Activated naive CD4-positive, alpha-beta T cell treated with anti-CD3 and anti-CD28 coated beads, Interleukin-2, amount 50 U/mL, for 72 hours (primary cell): ENCODE measurements around the gene CEP164. TPM values are rescaled to one million over a fixed set of nuclear protein-coding genes. Genes with fewer than 3 reads are reported as not detected.

Experiments used
- ATAC-seq, 2 donors: fragments of 150-1000 bp; cut with Tn5 transposase; 2 replicates each; pipeline ENCODE4 v1.10.0; 2021; ENCODE audit warnings: mild to moderate bottlenecking in 2 of 2, moderate library complexity in 2 of 2
- DNase-seq, 2 donors: peaks; one replicate each; pipeline ENCODE4 v3.0.0; 2021 to 2022; ENCODE audit warnings: low spot score in 2 of 2
- H3K27ac Mint-ChIP-seq, 2 donors: one replicate each; pipeline ENCODE4 v1.8.0; 2022; ENCODE audit warnings: mild to moderate bottlenecking in 2 of 2, mixed read lengths in 2 of 2
- H3K36me3 Mint-ChIP-seq, 2 donors: one replicate each; pipeline ENCODE4 v1.8.0; 2022; ENCODE audit warnings: mixed read lengths in 2 of 2
- H3K9me3 Mint-ChIP-seq, 2 donors: one replicate each; pipeline ENCODE4 v1.8.0; 2022; ENCODE audit warnings: mixed read lengths in 2 of 2
- total RNA-seq, 2 donors: library from RNA; stranded (reverse); gene quantifications; one replicate each; pipeline ENCODE4 v1.2.3, GENCODE V29; 2022

CEP164 gene
- total RNA-seq, 2 donors from 2014 or later, result 20.1 to 30.1 TPM

DNA sequence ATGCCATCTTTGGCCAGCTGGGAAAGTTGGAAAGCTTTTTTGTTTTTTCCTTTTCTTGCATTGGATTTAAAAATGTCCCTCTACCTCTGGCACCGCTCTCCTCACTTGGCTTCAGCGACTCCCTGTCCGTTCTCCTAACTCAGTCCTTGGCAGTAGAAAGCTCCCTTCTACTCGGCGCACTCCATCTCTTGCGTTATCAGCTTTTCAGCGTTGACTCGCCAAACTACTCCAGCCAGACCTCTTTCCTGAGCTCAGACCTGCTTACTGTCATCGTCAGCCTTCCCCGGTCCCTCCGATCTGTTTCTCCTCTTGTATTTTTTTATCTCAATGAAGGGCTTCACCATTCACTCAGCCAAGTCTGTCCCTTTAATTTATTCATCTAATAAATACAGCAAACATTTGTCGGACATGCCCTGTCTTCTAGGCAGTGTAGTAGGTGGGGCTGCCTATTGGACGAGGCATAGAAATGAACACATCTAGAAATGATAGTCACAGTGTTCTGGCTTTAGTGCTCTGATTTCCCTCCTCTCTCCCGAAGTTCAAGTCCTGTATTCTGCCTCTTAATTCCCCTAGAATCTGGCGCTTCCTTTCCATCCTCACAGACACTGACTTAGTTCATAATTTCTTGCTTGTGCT, 839 bp downstream of the CEP164 start:
- peak in 1 of 2 donors; percentile 1 for ATAC-seq
- H3K36me3 Mint-ChIP-seq, result no peaks in the 10 kb centered on the region
- no peak for DNase-seq
- H3K9me3 Mint-ChIP-seq, result no peaks in the 10 kb centered on the region
- no peak overlapping the region for H3K27ac Mint-ChIP-seq

DNA sequence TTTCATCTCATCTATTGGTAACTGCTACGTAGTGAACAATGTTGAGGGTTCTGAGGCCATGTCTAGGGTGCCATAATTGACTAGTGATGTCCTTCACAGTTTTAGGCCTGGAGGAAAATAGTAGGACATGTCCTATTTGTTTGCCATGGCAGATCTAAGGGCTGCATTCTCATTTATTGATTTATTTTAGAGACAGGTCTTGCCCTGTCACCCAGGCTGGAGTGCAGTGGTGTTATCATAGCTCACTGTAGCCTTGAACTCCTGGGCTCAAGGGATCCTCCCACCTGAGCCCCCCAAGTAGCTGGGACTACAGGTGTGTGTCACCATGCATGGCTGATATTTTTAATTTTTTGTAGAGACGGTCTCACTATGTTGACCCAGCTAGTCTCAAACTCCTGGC, 5.2 kb downstream of the CEP164 start:
- peak in 1 of 2 donors; percentile 16 for DNase-seq
- ATAC-seq, result no peak
- no peaks in the 10 kb centered on the region for H3K9me3 Mint-ChIP-seq
- peak overlapping the region in 1 of 2 donors; percentile 45 for H3K27ac Mint-ChIP-seq
- H3K36me3 Mint-ChIP-seq, result no peaks in the 10 kb centered on the region

DNA sequence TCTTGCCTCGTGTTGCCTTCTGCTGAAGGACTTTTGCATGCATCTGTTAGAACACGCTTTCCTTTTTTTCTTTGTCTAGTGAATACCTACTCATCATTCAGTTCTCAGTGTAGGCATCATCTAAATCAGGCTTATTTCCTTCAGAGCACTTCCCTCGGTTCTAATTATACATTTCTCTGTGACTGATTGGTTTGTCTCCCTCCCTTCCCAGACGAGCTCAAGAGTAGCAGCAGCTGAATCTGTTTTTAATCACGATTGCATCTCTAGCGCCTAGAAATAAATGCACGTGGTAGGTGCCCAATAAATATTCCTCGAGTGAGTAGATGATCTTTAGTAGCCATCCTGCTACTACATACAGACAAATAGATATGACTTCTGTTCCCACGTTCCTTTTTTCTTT, 6.3 kb downstream of the CEP164 start:
- DNase-seq, result no peak
- Mint-ChIP-seq H3K36me3 (no peaks in the 10 kb centered on the region), H3K9me3 (no peaks in the 10 kb centered on the region), H3K27ac (no peak overlapping the region)
- ATAC-seq, result no peak

DNA sequence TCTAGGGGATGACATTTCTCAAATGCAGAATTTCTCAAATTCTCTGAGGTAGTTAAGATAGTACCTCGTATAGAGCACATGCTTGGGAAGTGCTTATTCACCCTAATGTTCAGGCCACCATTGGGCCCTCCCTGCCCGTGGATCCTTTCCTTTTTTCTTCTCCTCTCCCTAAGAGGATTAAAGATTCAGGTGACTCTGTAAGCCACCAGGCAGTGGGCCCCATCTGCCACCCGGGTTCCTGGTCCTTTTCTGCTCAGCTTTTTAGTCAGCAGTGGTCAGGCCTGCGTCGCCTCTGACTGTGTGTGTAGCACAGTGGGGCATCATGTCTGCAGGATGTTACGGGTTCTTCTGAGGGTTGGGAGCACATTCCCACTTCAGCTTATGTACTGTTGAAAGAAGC, 7.2 kb downstream of the CEP164 start:
- ATAC-seq, result no peak
- H3K27ac Mint-ChIP-seq, result no peak overlapping the region
- no peaks in the 10 kb centered on the region for H3K36me3 Mint-ChIP-seq
- DNase-seq, result peak in 1 of 2 donors; percentile 49
- no peaks in the 10 kb centered on the region for H3K9me3 Mint-ChIP-seq

DNA sequence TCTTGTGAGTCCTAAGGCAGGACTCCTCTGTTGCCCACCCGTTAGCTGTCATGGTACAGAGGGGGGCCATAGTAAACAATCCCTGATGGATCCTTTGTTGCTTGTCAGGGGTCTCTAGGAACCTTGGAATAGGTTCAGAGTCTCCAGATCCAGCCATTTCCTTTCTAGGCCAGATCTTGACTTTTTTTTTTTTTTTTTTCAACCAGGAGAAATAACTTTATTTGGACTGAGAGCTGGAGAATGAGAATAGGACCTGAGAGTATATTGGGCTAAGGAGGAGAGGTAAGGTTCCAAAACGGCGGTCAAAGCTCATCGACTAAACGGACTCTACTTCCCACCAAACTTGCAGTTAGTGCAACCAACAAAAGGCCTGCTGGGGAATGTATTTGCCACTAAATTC, 7.7 kb downstream of the CEP164 start:
- no peak for ATAC-seq
- no peak for DNase-seq
- Mint-ChIP-seq H3K9me3 (no peaks in the 10 kb centered on the region), H3K36me3 (peaks cover 0 to 3% of the 10 kb centered on the region in 2 donors), H3K27ac (no peak overlapping the region)

DNA sequence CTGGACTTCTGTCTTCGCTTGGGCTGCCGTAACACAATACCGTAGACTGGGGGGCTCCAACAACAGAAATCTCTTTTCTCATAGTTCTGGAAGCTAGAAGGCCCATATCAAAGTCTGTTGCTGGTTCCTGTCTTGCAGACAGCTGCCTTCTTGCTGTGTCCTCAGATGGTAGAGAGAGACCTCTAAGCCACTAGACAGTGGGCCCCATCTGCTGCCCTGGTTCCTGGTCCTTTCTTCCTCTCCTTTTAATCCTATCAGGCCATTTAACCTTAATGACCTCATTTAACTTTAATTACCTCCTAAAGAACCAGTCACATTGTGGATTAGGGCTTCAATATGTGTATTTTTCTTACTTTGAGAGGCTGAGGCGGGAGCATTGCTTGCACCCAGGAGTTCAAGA, 9.4 kb downstream of the CEP164 start:
- Mint-ChIP-seq H3K9me3 (no peaks in the 10 kb centered on the region), H3K36me3 (peaks cover 4 to 9% of the 10 kb centered on the region in 2 donors), H3K27ac (no peak overlapping the region)
- no peak for ATAC-seq
- peak in 1 of 2 donors; percentile 3 for DNase-seq

DNA sequence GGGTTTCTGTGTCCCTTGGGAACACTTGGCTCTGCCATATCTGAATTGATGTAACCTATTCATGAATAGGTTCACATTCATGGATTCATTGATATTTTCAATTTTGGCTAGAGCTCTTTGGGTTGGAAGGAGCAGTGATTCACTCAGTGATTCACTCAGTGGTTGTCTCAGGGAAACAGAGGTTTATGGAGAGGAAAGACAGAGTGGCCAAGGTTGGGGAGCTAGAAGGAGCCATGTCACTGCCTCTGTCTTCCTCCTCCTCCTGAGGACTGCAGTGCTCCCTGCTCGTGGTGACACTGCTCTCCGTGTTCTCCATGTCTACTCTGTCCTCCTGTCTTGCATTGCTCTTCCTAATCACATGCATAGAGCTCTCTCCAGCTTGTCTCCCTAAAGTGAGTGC, 17.4 kb downstream of the CEP164 start:
- H3K36me3 Mint-ChIP-seq, result peaks cover 4 to 9% of the 10 kb centered on the region in 2 donors
- no peak for ATAC-seq
- no peak overlapping the region for H3K27ac Mint-ChIP-seq
- no peak for DNase-seq
- H3K9me3 Mint-ChIP-seq, result no peaks in the 10 kb centered on the region

DNA sequence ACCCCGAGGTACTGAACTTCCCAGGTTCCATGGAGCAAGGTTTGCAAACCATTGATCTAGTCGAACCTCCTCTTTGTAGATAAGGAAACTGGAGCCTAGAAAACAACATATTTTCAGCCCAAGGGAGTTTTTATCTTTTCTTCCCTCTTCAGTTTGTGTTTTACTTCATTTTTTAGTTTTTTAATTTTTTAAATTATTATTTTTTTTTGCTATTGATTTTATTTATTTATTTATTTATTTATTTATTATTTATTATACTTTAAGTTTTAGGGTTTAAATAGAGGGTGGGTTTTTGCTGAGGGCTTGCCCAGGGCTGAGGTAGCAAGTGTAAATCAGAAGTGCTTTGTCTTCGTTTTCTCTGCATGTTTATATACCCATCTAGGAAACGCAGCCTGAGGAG, 26.9 kb downstream of the CEP164 start:
- Mint-ChIP-seq H3K27ac (no peak overlapping the region), H3K36me3 (peaks cover 0 to 7% of the 10 kb centered on the region in 2 donors), H3K9me3 (no peaks in the 10 kb centered on the region)
- DNase-seq (no peak), ATAC-seq (no peak)

DNA sequence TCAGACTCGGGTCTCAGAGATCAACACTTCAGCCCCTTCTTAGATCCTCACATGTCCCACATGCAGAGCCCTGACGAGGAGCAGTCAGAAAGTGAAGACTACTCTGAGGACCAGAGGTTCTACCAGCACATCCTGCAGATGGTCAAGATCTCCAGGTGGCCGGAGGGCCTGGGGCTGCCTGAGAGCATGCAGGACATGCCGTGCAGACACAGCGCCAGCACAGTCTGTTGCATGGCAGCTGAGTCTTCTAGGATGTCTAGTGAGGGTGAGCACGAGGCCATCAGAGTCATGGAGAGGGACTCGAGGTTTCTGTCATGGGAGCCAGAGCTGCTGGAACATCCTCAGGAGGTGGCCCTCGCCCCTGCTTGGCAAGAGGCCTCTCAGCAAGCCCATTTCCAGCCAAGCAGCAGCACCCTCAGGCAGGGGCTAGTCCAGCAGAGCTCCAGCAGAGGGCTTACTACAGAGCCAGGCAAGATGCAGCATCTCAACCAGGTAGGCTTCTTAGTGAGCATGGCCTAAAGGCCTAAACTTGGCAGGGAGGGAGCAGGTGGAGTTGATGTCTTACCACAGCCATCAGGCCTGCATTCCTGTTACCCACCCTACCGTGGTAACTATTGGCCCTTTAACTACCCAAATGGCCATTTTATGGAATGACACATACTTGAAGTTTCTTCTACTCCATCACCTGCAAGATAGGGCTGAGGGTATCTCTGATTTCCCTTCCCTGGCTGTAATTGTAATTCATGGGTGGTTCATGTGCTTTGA, 28.7 kb downstream of the CEP164 start:
- Mint-ChIP-seq H3K27ac (no peak overlapping the region), H3K36me3 (peaks cover 0 to 17% of the 10 kb centered on the region in 2 donors), H3K9me3 (no peaks in the 10 kb centered on the region)
- DNase-seq, result no peak
- ATAC-seq, result no peak

DNA sequence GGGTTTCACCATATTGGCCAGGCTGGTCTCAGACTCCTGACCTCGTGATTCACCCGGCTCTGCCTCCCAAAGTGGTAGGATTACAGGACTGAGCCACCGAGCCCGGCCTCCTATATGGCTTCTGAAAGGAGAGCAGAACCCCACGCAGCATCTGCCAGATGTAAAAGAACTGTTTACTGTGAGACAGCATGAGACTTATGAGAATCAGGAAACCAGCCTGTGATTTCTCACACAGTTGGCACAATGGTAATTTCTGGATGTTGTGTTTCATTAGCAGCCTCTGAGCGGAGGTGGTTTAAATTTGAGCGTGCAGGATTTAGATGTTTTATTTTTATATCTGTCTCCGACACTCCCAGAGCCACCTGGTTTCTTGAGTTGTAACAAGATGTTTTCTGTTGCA, 33.8 kb downstream of the CEP164 start:
- Mint-ChIP-seq H3K36me3 (peaks cover 0 to 22% of the 10 kb centered on the region in 2 donors), H3K27ac (no peak overlapping the region), H3K9me3 (no peaks in the 10 kb centered on the region)
- DNase-seq (no peak), ATAC-seq (no peak)

DNA sequence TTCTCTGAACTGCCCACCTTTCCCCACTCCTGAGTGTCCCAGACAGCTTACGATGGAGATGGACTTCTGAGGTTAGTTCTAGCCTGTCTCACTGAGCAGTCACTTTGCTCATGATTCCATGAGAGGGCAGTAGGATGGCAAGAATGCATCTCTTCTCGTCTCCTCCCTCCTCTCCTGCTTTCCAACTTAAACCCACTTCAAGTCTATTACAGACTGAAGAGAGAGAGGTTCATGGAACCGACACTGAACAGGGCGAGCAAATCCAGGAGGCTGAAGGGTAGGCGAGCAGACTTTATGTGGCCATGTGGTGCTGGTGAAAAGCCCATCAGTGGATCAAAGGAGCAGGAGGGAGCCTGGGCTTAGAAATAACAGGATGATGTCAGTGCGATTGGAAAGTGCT, 38.6 kb downstream of the CEP164 start:
- no peak for ATAC-seq
- DNase-seq, result no peak
- Mint-ChIP-seq H3K36me3 (peaks cover 0 to 10% of the 10 kb centered on the region in 2 donors), H3K9me3 (no peaks in the 10 kb centered on the region), H3K27ac (no peak overlapping the region)

DNA sequence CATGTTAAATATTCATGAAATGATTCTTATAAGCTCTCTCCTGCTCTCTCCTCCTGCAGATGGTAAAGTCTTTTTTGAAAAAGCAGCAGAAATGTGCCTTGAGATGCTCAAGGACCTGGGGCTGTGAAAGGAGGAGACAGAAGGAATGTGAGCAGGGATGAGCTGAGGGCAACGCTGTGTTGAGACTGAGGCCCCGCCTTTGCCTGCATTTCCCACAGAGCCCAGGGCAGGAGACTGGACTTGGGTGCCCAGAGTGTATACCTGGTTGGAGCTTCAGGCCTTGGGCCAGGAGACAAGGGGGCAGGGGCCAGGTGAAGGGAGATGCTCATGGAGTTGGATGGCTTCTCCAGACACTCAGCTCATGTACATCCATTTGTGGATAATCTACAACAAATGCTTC, 39.2 kb downstream of the CEP164 start:
- Mint-ChIP-seq H3K27ac (no peak overlapping the region), H3K36me3 (peaks cover 0 to 7% of the 10 kb centered on the region in 2 donors), H3K9me3 (no peaks in the 10 kb centered on the region)
- ATAC-seq (no peak), DNase-seq (no peak)

DNA sequence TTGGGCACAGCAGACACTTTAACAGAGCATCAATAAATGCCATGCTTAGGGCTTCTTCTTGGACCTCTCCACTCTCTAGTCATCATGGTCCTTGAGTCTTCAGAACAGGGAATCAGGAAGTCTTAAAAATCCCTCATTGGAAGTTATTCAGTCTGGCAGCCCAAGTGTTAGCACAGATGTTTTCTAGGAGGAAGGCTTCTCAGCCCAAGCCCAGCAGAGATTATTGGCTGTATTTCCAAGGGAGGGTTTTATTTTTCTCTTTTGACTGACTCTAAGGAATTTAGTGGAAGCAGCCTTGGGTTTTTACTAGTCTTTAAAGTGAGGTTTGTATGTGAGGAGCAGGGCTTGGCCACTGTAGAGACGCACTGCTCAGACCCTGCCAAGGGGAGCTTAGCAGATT, 41.9 kb downstream of the CEP164 start:
- ATAC-seq, result no peak

DNA sequence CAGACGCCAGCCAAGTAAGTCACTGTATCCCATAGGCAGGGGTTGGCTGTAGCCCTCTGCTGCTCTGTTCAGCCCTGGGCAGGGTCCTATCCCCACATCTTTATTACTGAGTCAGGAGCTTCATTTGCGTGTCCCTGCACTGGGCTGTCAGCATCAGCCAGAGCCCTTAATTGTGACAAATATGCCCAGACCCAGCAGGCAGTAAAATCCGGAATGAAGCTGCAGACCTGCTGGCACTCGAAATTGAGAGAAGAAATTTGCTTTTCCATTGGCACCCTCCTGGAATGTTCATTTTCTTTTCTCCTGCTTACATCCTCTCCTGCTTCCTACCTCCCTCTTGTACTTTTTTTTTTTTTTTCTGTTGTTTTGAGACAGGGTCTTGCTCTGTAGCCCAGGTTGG, 43.8 kb downstream of the CEP164 start:
- H3K27ac Mint-ChIP-seq, result peak overlapping the region; percentile 40 to 75
- DNase-seq (no peak), ATAC-seq (no peak)
- no peaks in the 10 kb centered on the region for H3K9me3 Mint-ChIP-seq
- H3K36me3 Mint-ChIP-seq, result no peaks in the 10 kb centered on the region

More for the DNA sequence above, 41.9 kb downstream of the CEP164 start:
- Mint-ChIP-seq H3K36me3 (no peaks in the 10 kb centered on the region), H3K9me3 (no peaks in the 10 kb centered on the region), H3K27ac (no peak overlapping the region)
- no peak for DNase-seq

DNA sequence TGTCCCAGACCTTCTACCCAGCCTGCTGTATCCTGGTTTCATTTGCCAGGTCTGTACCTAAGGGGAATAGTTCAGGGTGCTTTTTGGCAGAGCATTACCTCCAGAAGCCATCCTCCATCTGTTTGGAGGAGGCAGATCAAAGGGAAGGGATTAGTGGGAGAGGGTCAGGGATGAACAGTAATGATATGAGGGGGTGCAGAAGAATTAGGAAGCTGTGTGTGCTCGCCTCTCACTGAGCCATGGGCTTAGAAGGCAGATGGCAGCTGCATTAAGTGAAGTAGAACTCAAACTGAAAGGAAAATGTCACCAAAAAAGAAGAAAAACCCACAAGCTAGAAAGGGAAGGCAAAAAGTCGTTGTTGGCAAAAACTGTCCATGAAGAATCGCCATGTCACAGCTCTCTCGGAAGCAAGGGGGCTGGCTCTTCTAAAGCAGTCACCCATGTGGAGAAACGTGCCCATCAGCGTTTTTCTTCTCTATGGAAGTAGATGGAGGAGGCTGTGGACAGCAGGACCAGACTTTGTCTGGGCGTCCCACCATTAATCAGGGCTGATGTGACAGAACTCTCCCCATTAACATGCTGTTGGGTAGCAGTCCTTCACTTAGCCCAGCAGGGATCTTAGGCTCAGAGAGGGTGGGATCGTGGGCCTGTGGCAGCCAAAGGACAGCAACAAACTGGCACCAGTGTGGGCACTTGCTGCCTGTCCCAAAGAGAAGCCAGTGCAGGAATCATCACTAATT, 46.8 kb downstream of the CEP164 start:
- H3K27ac Mint-ChIP-seq, result peak overlapping the region in 1 of 2 donors; percentile 15
- H3K9me3 Mint-ChIP-seq, result no peaks in the 10 kb centered on the region
- ATAC-seq (no peak), DNase-seq (no peak)
- H3K36me3 Mint-ChIP-seq, result no peaks in the 10 kb centered on the region

DNA sequence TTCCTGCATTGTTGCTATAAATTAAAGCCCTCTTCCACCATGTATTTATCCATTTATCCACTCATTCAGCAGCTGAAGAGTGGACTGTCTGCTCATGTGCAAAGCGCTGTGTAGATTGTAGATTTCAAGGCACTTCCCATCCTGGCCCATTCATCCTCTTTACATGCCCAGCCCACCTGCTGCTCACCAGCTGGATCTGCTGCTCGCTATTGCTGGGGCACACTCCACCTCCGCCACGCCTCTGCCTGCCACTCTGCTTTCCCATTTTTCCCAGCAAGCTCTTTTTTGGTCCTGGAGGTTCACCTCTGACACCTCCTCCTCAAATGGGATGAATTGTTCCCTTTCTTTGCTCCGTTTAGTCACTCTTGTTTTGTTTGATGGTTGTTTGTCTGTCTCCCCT, 48.3 kb downstream of the CEP164 start:
- DNase-seq, result no peak
- Mint-ChIP-seq H3K36me3 (no peaks in the 10 kb centered on the region), H3K27ac (peak overlapping the region; percentile 0 to 37), H3K9me3 (no peaks in the 10 kb centered on the region)
- ATAC-seq, result no peak

DNA sequence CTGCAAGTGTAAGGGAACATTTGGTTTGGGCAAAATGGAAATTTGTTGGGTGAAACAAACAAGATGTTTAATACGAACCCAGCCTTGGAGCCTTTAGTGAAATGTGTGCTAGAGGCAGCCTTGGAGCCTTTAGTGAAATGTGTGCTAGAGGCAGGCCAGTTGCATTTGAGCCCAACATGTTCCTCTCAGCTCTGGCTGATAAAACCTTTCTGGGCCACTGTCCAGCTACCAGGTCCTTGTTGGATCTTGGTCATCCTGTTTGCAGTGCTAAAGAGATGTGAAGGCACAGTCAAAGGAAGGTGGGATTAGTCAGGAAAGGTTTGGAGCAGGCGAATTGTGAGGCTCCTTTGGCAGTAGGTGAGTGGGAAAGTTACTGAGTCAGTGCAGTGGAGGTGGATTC, 48.9 kb downstream of the CEP164 start:
- no peaks in the 10 kb centered on the region for H3K9me3 Mint-ChIP-seq
- ATAC-seq (no peak), DNase-seq (no peak)
- H3K36me3 Mint-ChIP-seq, result no peaks in the 10 kb centered on the region
- peak overlapping the region; percentile 0 to 37 for H3K27ac Mint-ChIP-seq
